Measurements from ENCODE around the gene PROP1. TPM values are rescaled to one million over a fixed set of nuclear protein-coding genes. Genes with fewer than 3 reads are reported as not detected.
"Not testable (repeated sequence)": the region's sequence is repeated elsewhere in the genome, so short reads cannot be mapped to it uniquely, and the experiment has no call there.

Gene PROP1
- total RNA-seq, 1 donor from 2014 or later, result not detected

GRCh38 chr5:177983763-177984583, 12.1 kb downstream of the PROP1 start:
- DNase-seq (no peak), ATAC-seq (no peak)
- intact Hi-C loops (cut with micrococcal nuclease), result no loop called here

GRCh38 chr5:177982956-177983355, 13.1 kb downstream of the PROP1 start:
- ATAC-seq (no peak), DNase-seq (no peak)
- intact Hi-C loops (cut with micrococcal nuclease), result no loop called here

- DNase-seq (no peak), ATAC-seq (no peak)
- intact Hi-C loops (cut with micrococcal nuclease), result no loop called here
Observed at GRCh38 chr5:177982072-177982727, 13.8 kb downstream of the PROP1 start.

- DNase-seq, result no peak
- intact Hi-C loops (cut with micrococcal nuclease), result no loop called here
- no peak for ATAC-seq
Observed at GRCh38 chr5:177981296-177982071, 14.6 kb downstream of the PROP1 start.

DNA sequence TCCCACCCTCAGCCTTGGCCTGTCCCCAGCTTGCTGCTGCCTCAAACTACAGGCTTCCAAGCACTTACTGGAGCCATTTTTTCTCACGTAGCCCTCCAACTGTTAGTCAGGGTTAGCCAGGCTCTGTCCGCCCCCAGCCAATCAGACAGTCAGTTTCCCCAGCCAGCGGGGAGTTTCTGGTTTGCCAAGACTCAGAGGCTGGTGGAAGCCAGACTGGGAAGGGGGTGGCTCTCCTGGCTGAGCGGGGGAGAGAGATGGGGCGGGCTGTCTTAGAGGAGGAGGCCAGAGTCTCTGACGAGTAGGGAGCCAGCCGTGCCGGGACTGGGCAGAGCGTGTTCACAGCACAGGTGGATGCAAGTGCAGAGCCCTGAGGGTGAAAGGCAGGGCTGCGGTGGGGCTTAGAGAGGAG, 15.3 kb downstream of the PROP1 start:
- ATAC-seq, result no peak
- intact Hi-C loops (cut with micrococcal nuclease), result no loop called here

DNA sequence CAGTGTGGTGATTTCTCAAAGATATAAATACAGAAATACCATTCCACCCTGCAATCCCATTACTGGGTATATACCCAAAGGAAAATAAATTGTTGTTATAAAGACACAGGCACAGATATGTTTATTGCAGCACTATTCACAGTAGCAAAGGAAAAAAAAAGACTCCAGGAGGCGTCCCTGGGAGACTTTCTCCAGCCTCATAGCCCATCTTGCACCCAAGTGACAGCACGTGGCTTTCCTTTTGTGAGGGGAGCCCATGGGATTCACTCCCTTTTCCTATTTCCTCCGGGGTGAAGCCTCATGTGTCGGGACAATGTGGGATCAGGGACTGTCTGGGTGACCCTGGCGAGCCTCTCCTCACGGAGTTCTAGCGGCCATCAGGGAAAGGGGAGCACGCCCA, 18.4 kb downstream of the PROP1 start:
- DNase-seq; ATAC-seq; intact Hi-C loops (cut with micrococcal nuclease): not testable (repeated sequence)

More for the DNA sequence above, 15.3 kb downstream of the PROP1 start:
- DNase-seq, result no peak

DNA sequence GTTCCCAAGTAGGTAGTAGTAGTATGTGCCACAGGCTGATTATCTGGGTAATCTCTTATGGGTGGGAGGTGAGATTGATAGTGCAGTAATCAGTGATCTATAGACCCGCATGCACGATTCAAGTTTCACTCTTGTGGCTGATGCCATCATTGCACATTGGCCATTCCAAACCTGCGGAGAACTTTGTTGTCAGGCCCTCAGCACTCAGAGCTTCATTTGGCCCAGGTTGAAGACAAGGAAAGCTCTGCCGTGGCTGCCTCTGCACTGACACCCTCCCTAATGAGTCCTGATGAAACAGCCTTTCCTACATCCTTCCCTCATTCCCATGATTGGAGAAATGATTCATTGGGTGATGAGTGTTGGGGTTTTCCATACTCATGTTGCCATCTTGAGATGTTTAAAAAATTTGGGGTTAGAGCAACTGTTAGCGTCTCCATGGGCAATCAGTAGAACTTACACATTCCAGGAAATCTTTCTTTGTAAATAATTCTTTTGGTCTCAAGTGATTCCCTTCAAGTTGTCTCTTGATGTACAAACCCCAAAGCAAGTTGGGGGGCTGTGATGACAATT, 22.9 kb downstream of the PROP1 start:
- ATAC-seq (no peak), DNase-seq (no peak)
- intact Hi-C loops (cut with micrococcal nuclease), result no loop called here

DNA sequence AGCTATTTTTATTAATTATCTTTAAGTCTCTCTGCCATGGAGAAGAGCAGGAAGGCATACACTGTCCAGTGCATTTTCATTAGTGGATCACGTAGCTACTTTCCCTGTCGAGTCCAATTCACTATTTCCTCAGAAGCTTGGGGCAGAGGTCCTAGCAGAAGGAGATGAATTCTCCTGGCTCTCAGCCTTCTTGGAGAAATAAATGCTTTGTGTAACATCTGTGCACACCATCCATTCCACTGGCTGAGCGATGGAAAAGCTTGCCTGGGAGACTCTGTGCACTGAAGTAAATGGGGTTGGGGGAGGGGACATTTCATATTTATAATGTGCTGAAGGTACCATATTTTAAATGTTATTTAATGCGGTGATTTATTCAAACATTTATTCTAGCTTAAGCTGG, 23.4 kb downstream of the PROP1 start:
- DNase-seq (no peak), ATAC-seq (no peak)
- intact Hi-C loops (cut with micrococcal nuclease), result no loop called here

GRCh38 chr5:177972014-177972413, 24.0 kb downstream of the PROP1 start:
- ATAC-seq; DNase-seq; intact Hi-C loops (cut with micrococcal nuclease): not testable (repeated sequence)

- intact Hi-C loops (cut with micrococcal nuclease), result no loop called here
- no peak for ATAC-seq
Observed at GRCh38 chr5:177968661-177969211, 27.3 kb downstream of the PROP1 start.

GRCh38 chr5:177967221-177967887, 28.7 kb downstream of the PROP1 start:
- ATAC-seq (no peak), DNase-seq (no peak)

More at GRCh38 chr5:177968661-177969211, 27.3 kb downstream of the PROP1 start:
- DNase-seq, result no peak

DNA sequence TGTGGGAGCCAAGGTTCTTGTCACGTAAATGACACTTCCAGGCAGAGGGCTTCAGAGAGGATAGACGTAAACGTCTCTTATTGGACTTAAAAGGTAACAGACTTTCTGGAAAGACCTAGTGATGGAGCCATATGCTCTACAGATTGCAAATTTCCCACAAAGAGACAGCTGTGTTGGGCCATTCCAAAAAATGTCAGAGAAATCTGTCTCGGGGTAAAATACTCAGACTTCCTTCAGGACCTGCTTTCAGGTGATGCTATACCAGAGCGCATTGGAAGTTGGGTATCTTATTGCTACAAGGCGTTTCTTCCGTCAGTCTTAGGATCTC, 29.2 kb downstream of the PROP1 start:
- DNase-seq (no peak), ATAC-seq (no peak)
- intact Hi-C loops (cut with micrococcal nuclease), result no loop called here

More at GRCh38 chr5:177967221-177967887, 28.7 kb downstream of the PROP1 start:
- intact Hi-C loops (cut with micrococcal nuclease), result no loop called here

- ATAC-seq (no peak), DNase-seq (no peak)
Observed at GRCh38 chr5:177966009-177966838, 29.8 kb downstream of the PROP1 start.

GRCh38 chr5:177964471-177964870, 31.6 kb downstream of the PROP1 start:
- intact Hi-C loops (cut with micrococcal nuclease), result no loop called here
- DNase-seq (no peak), ATAC-seq (no peak)

More at GRCh38 chr5:177966009-177966838, 29.8 kb downstream of the PROP1 start:
- intact Hi-C loops (cut with micrococcal nuclease), result no loop called here

DNA sequence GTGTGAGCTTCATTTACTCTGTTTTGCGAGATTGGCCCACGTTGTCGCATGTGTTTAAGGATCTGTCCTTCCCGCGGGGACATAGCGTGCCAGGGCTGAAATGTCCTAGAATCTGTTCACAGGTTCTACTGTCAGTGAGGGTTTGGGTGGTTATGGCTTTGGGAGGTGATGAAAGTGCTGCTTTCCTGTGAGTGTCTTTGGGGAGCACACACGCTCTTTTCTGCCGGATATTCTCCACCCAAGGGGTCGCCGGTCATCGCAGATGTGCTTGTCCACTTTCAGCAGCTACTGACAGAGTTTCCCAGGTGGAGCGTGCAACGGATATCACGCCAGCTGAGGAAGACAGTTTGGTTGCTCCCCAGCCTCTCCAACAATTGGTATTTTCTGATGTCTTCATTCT, 32.1 kb downstream of the PROP1 start:
- DNase-seq, result no peak
- ATAC-seq, result no peak
- intact Hi-C loops (cut with micrococcal nuclease), result no loop called here

- ATAC-seq (no peak), DNase-seq (no peak)
- intact Hi-C loops (cut with micrococcal nuclease), result no loop called here
Observed at GRCh38 chr5:177959315-177959714, 36.7 kb downstream of the PROP1 start.

- intact Hi-C loops (cut with micrococcal nuclease), result no loop called here
- ATAC-seq (no peak), DNase-seq (no peak)
Observed at GRCh38 chr5:177958696-177959095, 37.3 kb downstream of the PROP1 start.

DNA sequence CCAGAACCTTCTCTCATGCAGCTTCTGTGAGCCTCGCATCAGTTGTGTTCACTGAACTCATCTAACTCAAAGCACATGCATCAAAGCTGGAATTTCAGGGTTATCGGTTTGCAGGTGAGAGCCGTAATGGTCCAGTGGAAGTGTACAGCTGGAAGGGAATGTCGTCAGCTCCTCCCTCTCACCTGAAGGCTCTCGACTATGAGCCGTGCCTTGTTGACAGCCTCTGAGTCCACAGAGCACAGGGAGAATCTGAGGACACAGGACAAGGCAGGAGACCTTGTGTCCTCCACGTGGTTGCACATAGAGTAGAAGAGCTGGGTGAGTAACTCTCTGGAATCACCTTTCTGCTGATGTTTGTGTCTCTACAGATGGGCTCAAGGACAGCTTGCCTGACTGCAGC, 38.8 kb downstream of the PROP1 start:
- intact Hi-C loops (cut with micrococcal nuclease), result no loop called here
- DNase-seq, result no peak
- ATAC-seq, result no peak
